DOHH2 (cell line): ENCODE measurements around the gene NGDN.

ENCODE experiments used
- CTCF ChIP-seq: fragments of 200-600 bp; sonication (generic); IDR thresholded peaks from one replicate; pipeline ENCODE4 v1.5.1; 2014; ENCODE audit warnings: antibody characterized with exemption, mild to moderate bottlenecking, low read depth, low read length; ENCODE audit not compliant: poor library complexity, severe bottlenecking
- EZH2phosphoT487 ChIP-seq: fragments of 200-600 bp; sonication (generic); IDR thresholded peaks from 2 replicates; pipeline ENCODE4 v1.6.1; 2017; ENCODE audit warnings: borderline replicate concordance, mild to moderate bottlenecking, antibody characterized with exemption, low read length, moderate library complexity, mixed read lengths

- TF ChIP-seq CTCF = no peak
- no peak for TF ChIP-seq EZH2phosphoT487
Measured at GRCh38 chr14:23435543-23436326, 33.8 kb upstream of the NGDN start, which contains the start of gene MYH7.
